PC-9 (cell line): Measurements from ENCODE around the gene CLEC5A. TPM values are rescaled to one million over a fixed set of nuclear protein-coding genes. Genes with fewer than 3 reads are reported as not detected.

ENCODE experiments used
- BruUV-seq: library from RNA; stranded (reverse); fragments of 400-500 nt; replicated peaks from 2 replicates; lab custom pipeline; 2021; lab: Mats Ljungman, UMichigan
- CTCF ChIA-PET: fragments of 300-600 bp; sonication (Branson Sonifier 250); formaldehyde crosslinking; loops from one replicate; lab custom pipeline; 2022; ENCODE audit warnings: antibody characterized with exemption; lab: Charles Lee
- POLR2A ChIA-PET: fragments of 300-600 bp; sonication (Branson Sonifier 250); formaldehyde crosslinking; loops from one replicate; lab custom pipeline; 2022; ENCODE audit warnings: antibody characterized with exemption; ENCODE audit not compliant: unreplicated experiment; lab: Charles Lee
- DNase-seq, 2 experiments: peaks; one replicate each; pipeline versions ENCODE4 v3.0.0 to v3.0.0-alpha.2; 2015 to 2022; ENCODE audit warnings: mixed read lengths in 1 of 2
- H2AFZ ChIP-seq: fragments of 200-600 bp; sonication (generic); 2 replicates; pipeline ENCODE4 v1.8.1; 2017; ENCODE audit warnings: antibody characterized with exemption
- H3F3A ChIP-seq: fragments of 200-600 bp; sonication (generic); 2 replicates; pipeline ENCODE4 v1.8.1; 2017; ENCODE audit warnings: antibody characterized with exemption, mild to moderate bottlenecking, low read depth; ENCODE audit not compliant: insufficient read depth
- H3K27ac ChIP-seq: fragments of 200-600 bp; sonication (generic); 2 replicates; pipeline ENCODE4 v1.6.1; 2016; ENCODE audit warnings: mixed run types
- H3K27me3 ChIP-seq: fragments of 200-600 bp; sonication (generic); 2 replicates; pipeline ENCODE4 v1.6.1; 2016; ENCODE audit warnings: low read depth, mixed run types; ENCODE audit not compliant: insufficient read depth
- H3K36me3 ChIP-seq: fragments of 200-600 bp; sonication (generic); 2 replicates; pipeline ENCODE4 v1.6.1; 2016; ENCODE audit warnings: low read depth, mixed run types
- H3K4me1 ChIP-seq: fragments of 200-600 bp; sonication (generic); replicated peaks from 2 replicates; pipeline ENCODE4 v1.6.1; 2016; ENCODE audit warnings: mixed run types; ENCODE audit not compliant: insufficient read depth
- H3K4me2 ChIP-seq: fragments of 200-600 bp; sonication (generic); 2 replicates; pipeline ENCODE4 v1.6.1; 2017; ENCODE audit warnings: mixed run types
- H3K4me3 ChIP-seq: fragments of 200-600 bp; sonication (generic); 2 replicates; pipeline ENCODE4 v1.6.1; 2016; ENCODE audit warnings: mixed run types
- H3K79me2 ChIP-seq: fragments of 200-600 bp; sonication (generic); 2 replicates; pipeline ENCODE4 v1.6.1; 2017; ENCODE audit warnings: low read depth, mixed run types
- H3K9me2 ChIP-seq: fragments of 200-600 bp; sonication (generic); 2 replicates; pipeline ENCODE4 v1.8.1; 2017; ENCODE audit warnings: mild to moderate bottlenecking; ENCODE audit not compliant: insufficient read depth
- H3K9me3 ChIP-seq: fragments of 200-600 bp; sonication (generic); 2 replicates; pipeline ENCODE4 v1.8.1; 2016; ENCODE audit warnings: low read depth; ENCODE audit not compliant: insufficient read depth
- H4K20me1 ChIP-seq: fragments of 200-600 bp; sonication (generic); 2 replicates; pipeline ENCODE4 v1.8.1; 2017; ENCODE audit not compliant: insufficient read depth
- CTCF ChIP-seq: fragments of 200-600 bp; sonication (generic); conservative IDR thresholded peaks from 2 replicates; pipeline ENCODE4 v1.6.1; 2017; ENCODE audit warnings: mixed run types, antibody characterized with exemption, mild to moderate bottlenecking, moderate library complexity
- EZH2 ChIP-seq: fragments of 200-600 bp; sonication (generic); IDR thresholded peaks from 2 replicates; pipeline ENCODE4 v1.8.0; 2017; ENCODE audit warnings: antibody characterized with exemption, low read depth
- intact Hi-C: fragments of 100-400 bp; cut with micrococcal nuclease; formaldehyde crosslinking; loops from one replicate; pipeline ENCODE4 v1.10.0; 2022; ENCODE audit not compliant: unreplicated experiment
- total RNA-seq: library from RNA; stranded (reverse); gene quantifications from 2 replicates; pipeline ENCODE4 v1.2.3, GENCODE V29; 2021

CLEC5A gene
- total RNA-seq, 1 experiment from 2014 or later, result not detected

DNA sequence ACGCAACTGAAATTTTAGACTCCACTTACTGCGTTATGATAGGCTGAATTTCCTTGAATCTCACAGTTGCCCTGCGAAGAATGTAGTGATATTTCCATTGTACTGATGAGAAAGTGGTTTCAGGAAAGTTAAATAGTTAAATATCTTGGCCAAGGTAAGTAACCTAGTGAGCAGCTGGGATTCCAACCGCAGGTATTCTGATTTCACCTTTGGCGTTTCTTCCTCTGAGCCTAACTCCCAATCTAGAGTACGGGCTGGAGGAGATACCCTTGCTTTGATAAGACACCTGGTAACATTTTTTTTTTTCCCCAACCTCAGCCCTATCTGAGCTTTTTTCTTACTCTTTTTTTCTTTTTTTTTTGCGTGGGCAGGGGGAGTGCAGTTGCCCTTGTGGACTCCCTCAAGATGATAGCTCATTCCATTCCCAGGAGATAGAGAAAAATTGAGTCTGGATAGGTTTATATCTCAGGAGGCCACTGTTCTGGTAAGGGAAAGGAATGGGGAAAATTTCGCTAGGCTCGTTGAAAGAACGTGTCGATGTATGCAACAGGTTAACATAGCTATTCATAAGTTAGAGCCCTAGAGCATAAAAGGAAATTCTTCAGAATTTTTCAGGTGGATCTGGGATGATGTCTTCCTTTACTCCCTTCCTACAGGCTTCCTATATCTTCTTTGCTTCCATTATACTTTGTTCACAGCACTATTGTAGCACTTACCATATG lies 29.9 kb upstream of the CLEC5A start:
- Histone ChIP-seq H3K4me2 (peak overlapping the region; percentile 51), H3K9me3 (no peaks in the 10 kb centered on the region), H3K27ac (no peak overlapping the region), H3K4me1 (no peaks in the 10 kb centered on the region; the same call in 1 of the 2 replicates), H3K27me3 (no peaks in the 10 kb centered on the region), H4K20me1 (no peaks in the 10 kb centered on the region), H3K36me3 (no peaks in the 10 kb centered on the region), H2AFZ (peak overlapping the region; percentile 75), H3K9me2 (no peaks in the 10 kb centered on the region), H3K79me2 (no peaks in the 10 kb centered on the region), H3F3A (no peaks in the 10 kb centered on the region), H3K4me3 (no peak overlapping the region)
- ChIA-PET POLR2A (no interaction called here), CTCF (interaction anchor here (0.5 to 1.5 kb wide), 15 partner anchors 19 to 1272 kb away, joined by 3 to 12 read pairs (median 3); partner anchors contain the start of gene MGAM)
- peak in 1 of 2 experiments; percentile 10 for DNase-seq
- no peak; the same call in 1 of the 2 replicates for TF ChIP-seq CTCF
- no peak for TF ChIP-seq EZH2
- BruUV-seq, result no TSS peak
- intact Hi-C loops, result loop anchor here (1.0 to 10.0 kb wide), 14 partner anchors 50 to 1028 kb away; no protein-coding TSS in a partner anchor

DNA sequence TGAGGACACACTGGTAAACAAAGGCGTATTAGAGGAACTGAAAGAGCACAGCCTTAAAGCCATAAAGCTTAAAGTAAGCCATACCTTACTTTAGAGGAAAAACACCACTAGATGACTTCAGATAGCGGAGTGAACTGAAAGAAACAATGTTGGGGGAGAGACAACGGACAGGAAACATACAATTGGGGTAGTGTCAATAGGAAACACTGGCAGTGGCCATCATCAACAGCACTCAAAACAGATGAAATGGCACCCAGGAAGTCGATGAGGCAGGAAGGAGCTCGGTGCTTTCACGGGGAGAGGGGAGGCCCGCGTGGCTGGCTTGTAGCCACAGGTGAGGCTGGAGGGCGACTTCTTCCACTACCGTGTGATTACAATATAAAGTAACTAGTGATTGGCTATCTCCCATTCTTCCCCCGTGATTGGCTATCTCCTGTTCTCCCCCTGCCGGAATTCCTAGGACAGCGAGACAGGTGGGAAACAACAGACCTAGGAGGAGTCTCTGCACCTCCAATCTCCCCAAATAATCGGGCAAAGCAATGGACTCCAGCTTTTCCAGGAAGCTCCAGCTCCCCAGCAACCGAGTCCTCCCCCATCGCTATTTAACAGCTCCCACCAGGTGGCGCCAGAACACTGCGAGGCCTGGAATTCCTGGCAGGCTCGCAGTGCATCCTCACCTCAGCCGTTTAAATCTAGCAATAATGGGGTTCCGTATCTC lies 29.2 kb upstream of the CLEC5A start:
- H3K27me3 ChIP-seq, result no peaks in the 10 kb centered on the region
- peak; percentile 44 to 86 for DNase-seq
- no peaks in the 10 kb centered on the region for H3K36me3 ChIP-seq
- CTCF ChIA-PET, result interaction anchor here (0.5 to 1.5 kb wide), 15 partner anchors 9 to 1273 kb away, joined by 3 to 12 read pairs (median 3); no protein-coding TSS in a partner anchor
- H2AFZ ChIP-seq, result peak overlapping the region; percentile 75
- H3F3A ChIP-seq, result no peaks in the 10 kb centered on the region
- H3K9me3 ChIP-seq, result no peaks in the 10 kb centered on the region
- no peaks in the 10 kb centered on the region; the same call in 1 of the 2 replicates for H3K4me1 ChIP-seq
- intact Hi-C loops, result loop anchor here (1.0 to 10.0 kb wide), 15 partner anchors 50 to 1029 kb away; no protein-coding TSS in a partner anchor
- no peaks in the 10 kb centered on the region for H3K9me2 ChIP-seq
- no peak overlapping the region for H3K27ac ChIP-seq
- H3K4me2 ChIP-seq, result peak overlapping the region; percentile 51
- POLR2A ChIA-PET, result no interaction called here
- no peaks in the 10 kb centered on the region for H3K79me2 ChIP-seq
- BruUV-seq, result no TSS peak
- TF ChIP-seq CTCF, result peak; percentile 96
- TF ChIP-seq EZH2, result no peak
- H3K4me3 ChIP-seq, result no peak overlapping the region
- H4K20me1 ChIP-seq, result no peaks in the 10 kb centered on the region

- DNase-seq, result peak in 1 of 2 experiments; percentile 40
- Histone ChIP-seq H4K20me1 (no peaks in the 10 kb centered on the region), H3K27ac (no peak overlapping the region), H2AFZ (no peak overlapping the region), H3F3A (no peaks in the 10 kb centered on the region), H3K9me3 (no peaks in the 10 kb centered on the region), H3K27me3 (no peaks in the 10 kb centered on the region), H3K9me2 (no peaks in the 10 kb centered on the region), H3K4me2 (no peak overlapping the region), H3K79me2 (no peaks in the 10 kb centered on the region), H3K36me3 (no peaks in the 10 kb centered on the region), H3K4me1 (no peaks in the 10 kb centered on the region; the same call in 1 of the 2 replicates), H3K4me3 (no peak overlapping the region)
- no TSS peak for BruUV-seq
- ChIA-PET CTCF (interaction anchor here (0.5 to 1.3 kb wide), 9 partner anchors 14 to 1405 kb away, joined by 3 to 8 read pairs (median 4); no protein-coding TSS in a partner anchor), POLR2A (no interaction called here)
- TF ChIP-seq EZH2, result no peak
- peak; percentile 69 for TF ChIP-seq CTCF
- intact Hi-C loops, result loop anchor here (2.0 to 10.0 kb wide), 8 partner anchors 320 to 1030 kb away; no protein-coding TSS in a partner anchor
Measured at GRCh38 chr7:141974831-141975230, 28.1 kb upstream of the CLEC5A start.
